HG02798 (cell line): ENCODE measurements around the gene BSPRY.
"Not testable (repeated sequence)": the region's sequence is repeated elsewhere in the genome, so short reads cannot be mapped to it uniquely, and the experiment has no call there.

Source experiments
- ATAC-seq: cut with Tn5 transposase; IDR thresholded peaks from one replicate; pipeline ENCODE4 v1.9.1; 2021; ENCODE audit warnings: mild to moderate bottlenecking; ENCODE audit not compliant: unreplicated experiment, poor library complexity

BSPRY gene

GRCh38 chr9:113368348-113368981 lies 19.1 kb downstream of the BSPRY start:
- ATAC-seq, result no peak

GRCh38 chr9:113368982-113369854 lies 19.9 kb downstream of the BSPRY start:
- ATAC-seq, result no peak

DNA sequence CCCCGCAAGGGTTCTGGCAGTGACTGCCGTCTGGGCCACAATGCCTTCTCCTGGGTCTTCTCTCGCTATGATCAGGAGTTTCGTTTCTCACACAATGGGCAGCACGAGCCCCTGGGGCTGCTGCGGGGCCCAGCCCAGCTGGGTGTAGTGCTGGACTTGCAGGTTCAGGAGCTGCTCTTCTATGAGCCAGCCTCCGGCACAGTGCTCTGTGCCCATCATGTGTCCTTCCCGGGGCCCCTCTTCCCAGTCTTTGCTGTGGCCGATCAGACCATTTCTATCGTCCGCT lies 20.5 kb downstream of the BSPRY start:
- no peak for ATAC-seq

DNA sequence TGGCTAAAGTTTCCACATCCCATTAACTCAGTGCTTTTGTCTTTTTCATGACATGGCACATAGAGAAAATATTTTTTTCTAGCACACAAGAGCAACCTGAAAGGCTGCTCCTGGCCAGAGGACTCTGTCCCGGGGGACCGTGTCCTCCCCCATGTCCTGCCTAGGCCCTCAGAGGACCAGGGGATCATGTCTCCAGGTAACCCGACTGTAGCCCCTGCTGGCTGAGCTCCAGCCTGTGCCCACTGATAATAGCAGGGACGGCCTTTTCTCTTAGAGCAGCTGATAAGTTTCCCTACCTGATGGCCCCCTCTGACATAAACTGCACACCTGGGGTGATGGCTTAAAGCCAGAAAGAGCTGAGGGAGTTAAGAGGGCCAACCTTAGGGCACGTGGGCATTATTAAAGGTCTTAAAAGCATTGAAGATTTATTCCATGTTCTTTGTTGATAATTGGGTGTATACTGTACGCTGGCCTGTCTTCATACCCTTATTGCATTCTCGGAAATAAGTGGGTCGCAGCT lies 21.5 kb downstream of the BSPRY start:
- ATAC-seq, result no peak

GRCh38 chr9:113372059-113372458 lies 22.7 kb downstream of the BSPRY start:
- no peak for ATAC-seq

DNA sequence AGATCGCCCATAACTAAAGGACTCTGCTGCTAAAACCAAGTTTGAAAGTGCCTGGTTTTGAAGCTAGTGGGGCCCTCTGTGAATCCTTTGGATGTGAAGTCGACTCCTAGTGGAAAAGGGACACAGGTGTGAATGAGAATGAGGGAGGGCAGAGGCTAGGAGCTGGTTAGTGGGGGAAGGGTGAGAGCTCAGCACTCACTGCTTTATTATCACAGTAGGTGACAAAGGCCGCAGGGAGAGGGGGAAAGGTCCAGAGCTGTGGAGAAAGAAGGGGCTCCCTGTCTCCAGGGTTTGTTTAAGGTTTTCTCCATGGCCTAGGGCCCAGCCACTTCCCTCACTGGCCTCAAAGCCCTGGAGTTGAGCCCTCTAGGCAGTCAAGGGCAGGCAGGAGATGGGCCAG lies 23.9 kb downstream of the BSPRY start:
- ATAC-seq, result no peak

DNA sequence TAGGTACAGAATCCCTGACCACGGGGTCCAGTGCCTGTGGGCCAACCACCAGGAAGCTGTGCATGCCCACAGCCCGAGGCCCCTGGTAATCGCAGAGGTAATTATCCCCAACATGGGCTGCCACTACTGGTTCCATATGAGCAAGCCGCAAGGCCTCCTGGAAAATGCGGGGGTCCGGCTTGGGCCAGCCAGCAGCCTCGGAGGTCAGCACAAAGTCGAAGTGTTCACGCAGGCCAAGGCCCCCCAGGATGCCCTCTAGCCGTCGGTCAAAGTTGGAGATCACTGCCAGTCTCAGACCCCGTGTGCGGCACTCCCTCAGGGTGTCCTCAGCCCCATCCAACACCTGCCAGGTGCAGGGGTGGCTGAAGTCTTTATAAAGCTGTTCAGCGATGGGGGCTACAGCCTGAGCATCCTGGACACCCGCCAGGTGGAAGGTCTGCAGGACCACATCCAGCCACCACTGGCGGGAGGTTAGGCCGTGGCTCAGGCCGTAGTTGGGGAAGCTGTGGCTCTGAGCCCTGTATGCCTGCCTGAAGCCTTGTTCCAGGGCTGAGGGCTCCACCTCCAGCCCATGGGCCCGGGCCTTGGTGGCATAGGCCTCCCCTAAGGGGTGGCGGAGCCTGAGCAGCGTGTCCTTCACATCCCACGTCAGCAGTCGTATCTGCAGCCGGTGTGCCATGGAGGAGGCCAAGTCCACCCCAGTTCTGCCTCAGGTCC lies 24.5 kb downstream of the BSPRY start:
- ATAC-seq, result no peak

- ATAC-seq, result no peak
These were observed 26.0 kb downstream of the BSPRY start for GRCh38 chr9:113375057-113376023.

DNA sequence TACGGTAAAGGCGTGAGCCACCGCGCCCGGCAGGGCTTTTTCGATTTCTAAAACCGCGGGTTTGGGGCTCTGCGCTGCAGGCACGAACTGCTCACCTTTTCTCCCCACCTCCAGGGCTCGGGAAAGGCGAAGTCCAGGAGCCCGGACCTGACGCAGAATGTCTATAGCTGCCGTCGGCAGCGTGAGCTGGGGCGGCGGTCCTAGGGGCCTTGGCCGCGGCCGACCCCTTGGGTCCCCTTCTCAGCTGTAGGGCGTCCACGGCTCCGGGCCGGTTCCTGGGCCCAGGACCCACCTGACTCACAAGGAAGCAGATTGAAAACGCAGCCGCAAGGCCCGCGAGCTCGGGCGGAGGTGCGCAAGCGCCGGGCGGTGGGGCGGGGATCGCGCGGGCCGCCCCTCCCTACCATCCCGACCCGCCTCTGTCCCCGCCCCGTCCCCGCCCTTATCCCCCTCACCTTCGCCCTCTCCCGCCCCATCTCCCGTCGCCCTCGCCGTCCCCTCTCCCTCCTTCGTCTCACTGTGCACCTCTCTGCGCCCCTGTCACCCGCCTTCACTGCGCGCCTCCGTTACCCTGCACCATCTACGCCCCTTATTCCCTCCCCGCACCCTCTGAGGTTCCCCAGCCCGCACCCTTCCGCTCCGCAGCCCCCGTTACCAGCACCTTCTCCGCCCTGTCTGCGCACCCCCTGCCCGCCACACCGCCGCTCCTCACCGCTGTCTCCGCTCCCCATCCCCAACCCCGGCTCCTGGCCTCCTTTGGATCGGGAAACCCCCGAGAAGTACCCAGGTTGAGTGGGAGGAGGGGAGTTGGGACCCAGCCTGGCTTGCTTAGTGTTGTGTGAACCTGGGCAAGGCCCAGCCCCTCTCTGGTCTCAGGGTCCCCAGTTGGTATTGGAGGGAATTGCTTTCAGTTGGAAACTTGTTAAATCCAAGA lies 27.6 kb downstream of the BSPRY start, which contains the start of gene HDHD3:
Gene HDHD3, minus strand, starts transcription at position 353 of the 934 bp plus-strand sequence. CDS start 2,632 bp downstream, outside the sequence.
- ATAC-seq, result peak; percentile 89

DNA sequence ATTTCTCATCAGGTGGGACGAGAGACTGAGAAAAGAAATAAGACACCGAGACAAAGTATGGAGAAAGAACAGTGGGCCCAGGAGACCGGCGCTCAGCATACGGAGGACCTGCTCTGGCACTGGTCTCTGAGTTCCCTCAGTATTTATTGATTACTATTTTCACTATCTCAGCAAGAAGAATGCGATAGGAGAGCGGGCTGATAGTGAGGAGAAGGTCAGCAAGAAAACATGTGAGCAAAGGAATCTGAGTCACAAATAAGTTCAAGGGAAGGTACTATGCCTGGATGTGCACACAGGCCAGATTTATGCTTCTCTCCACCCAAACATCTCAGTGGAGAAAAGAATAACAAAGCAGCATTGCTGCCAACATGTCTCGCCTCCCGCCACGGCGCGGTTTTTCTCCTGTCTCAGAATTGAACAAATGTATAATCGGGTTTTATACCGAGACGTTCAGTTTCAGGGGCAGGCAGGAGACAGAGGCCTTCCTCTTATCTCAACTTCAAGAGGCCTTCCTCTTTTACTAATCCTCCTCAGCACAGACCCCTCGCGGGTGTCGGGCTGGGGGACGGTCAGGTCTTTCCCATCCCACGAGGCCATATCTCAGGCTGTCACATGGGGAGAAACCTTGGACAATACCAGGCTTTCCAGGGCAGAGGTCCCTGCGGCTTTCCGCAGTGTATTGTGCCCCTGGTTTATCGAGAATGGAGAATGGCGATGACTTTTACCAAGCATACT lies 29.9 kb downstream of the BSPRY start:
- ATAC-seq, result not testable (repeated sequence)

GRCh38 chr9:113379829-113380210 lies 30.5 kb downstream of the BSPRY start:
- not testable (repeated sequence) for ATAC-seq

- ATAC-seq, result peak; percentile 53
These were observed 31.6 kb downstream of the BSPRY start for GRCh38 chr9:113380869-113381378.

GRCh38 chr9:113381441-113381840 lies 32.1 kb downstream of the BSPRY start:
- ATAC-seq, result not testable (repeated sequence)

DNA sequence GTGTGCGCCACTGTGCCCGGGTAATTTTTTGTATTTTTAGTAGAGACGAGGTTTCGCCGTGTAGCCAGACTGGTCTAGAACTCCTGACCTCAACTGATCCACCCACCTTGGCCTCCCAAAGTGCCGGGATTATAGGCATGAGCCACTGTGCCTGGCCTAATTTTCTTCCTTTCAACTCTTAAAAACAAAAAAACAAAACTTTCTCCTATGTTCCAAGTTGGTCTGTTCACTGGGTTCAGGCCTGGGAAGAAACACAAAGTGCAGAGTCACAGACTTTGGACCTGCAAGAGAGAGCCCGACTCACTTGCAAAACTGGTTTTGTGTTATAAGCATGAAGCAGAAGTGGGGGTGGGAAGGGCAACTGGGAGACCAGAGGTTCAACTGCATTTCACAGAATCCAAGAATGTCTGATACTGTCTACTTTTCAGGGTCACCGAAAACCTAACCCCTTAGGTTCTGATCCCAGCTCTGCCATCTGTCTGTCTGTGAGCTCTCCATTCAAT lies 32.6 kb downstream of the BSPRY start:
- ATAC-seq, result no peak

- no peak for ATAC-seq
These were observed 37.4 kb downstream of the BSPRY start for GRCh38 chr9:113386571-113387393.

- ATAC-seq, result no peak
These were observed 38.4 kb downstream of the BSPRY start for GRCh38 chr9:113387560-113388230.
